Liver (tissue), 9 donors: ENCODE measurements around the gene CYLD. TPM values are rescaled to one million over a fixed set of nuclear protein-coding genes. Genes with fewer than 3 reads are reported as not detected.

ENCODE experiments used
- DNase-seq: peaks from one replicate; pipeline ENCODE4 v3.0.0-alpha.2; 2017; ENCODE audit warnings: low spot score
- H3K27ac ChIP-seq, 2 donors: one replicate each; pipeline ENCODE4 v1.7.0; 2013; ENCODE audit warnings: inconsistent platforms in 2 of 2, low read length in 2 of 2, control low read depth in 1 of 2, low read depth in 1 of 2, mild to moderate bottlenecking in 1 of 2
- H3K27me3 ChIP-seq, 4 donors: one replicate each; pipeline versions ENCODE4 v1.6.1 to v1.7.0; 2013; ENCODE audit warnings: low read length in 3 of 4, inconsistent platforms in 1 of 4, mild to moderate bottlenecking in 1 of 4, moderate library complexity in 1 of 4; ENCODE audit not compliant: control insufficient read depth in 4 of 4, insufficient read depth in 4 of 4
- H3K36me3 ChIP-seq, 4 donors: one replicate each; pipeline versions ENCODE4 v1.6.1 to v1.7.0; 2013; ENCODE audit warnings: low read length in 3 of 4, mild to moderate bottlenecking in 3 of 4, low read depth in 1 of 4, moderate library complexity in 1 of 4; ENCODE audit not compliant: control insufficient read depth in 4 of 4, insufficient read depth in 3 of 4
- H3K4me1 ChIP-seq, 4 donors: one replicate each; pipeline versions ENCODE4 v1.6.1 to v1.7.0; 2013; ENCODE audit warnings: low read length in 3 of 4, mild to moderate bottlenecking in 3 of 4, moderate library complexity in 1 of 4; ENCODE audit not compliant: control insufficient read depth in 4 of 4, insufficient read depth in 4 of 4
- H3K4me3 ChIP-seq, 3 donors: one replicate each; pipeline versions ENCODE4 v1.6.1 to v1.7.0; 2013; ENCODE audit warnings: low read length in 3 of 3, control low read depth in 1 of 3, low read depth in 1 of 3, mild to moderate bottlenecking in 1 of 3
- H3K9ac ChIP-seq, 2 donors: one replicate each; pipeline ENCODE4 v1.7.0; 2013; ENCODE audit warnings: low read length in 2 of 2, mild to moderate bottlenecking in 2 of 2, moderate library complexity in 2 of 2, control low read depth in 1 of 2, low read depth in 1 of 2
- H3K9me3 ChIP-seq, 4 donors: one replicate each; pipeline versions ENCODE4 v1.6.1 to v1.7.0; 2013; ENCODE audit warnings: low read length in 3 of 4; ENCODE audit not compliant: control insufficient read depth in 4 of 4
- EGR1 ChIP-seq, 2 donors: IDR thresholded peaks; 2 replicates each; pipeline ENCODE4 v1.6.1; 2016 to 2018; ENCODE audit warnings: antibody characterized with exemption in 2 of 2, low read depth in 2 of 2
- FOXA1 ChIP-seq: IDR thresholded peaks from 2 replicates; pipeline ENCODE4 v1.6.1; 2016; ENCODE audit warnings: antibody characterized with exemption
- FOXA2 ChIP-seq: IDR thresholded peaks from 2 replicates; pipeline ENCODE4 v1.6.1; 2016; ENCODE audit warnings: antibody characterized with exemption
- GABPA ChIP-seq, 2 donors: IDR thresholded peaks in 1 of 2; conservative IDR thresholded peaks in 1 of 2; 2 replicates each; pipeline ENCODE4 v1.6.1; 2016; ENCODE audit warnings: antibody characterized with exemption in 2 of 2, mild to moderate bottlenecking in 1 of 2, moderate library complexity in 1 of 2
- HNF4A ChIP-seq, 2 donors: conservative IDR thresholded peaks; 2 replicates each; pipeline ENCODE4 v1.6.1; 2016; ENCODE audit warnings: antibody characterized with exemption in 2 of 2, mild to moderate bottlenecking in 2 of 2
- HNF4G ChIP-seq: IDR thresholded peaks from 2 replicates; pipeline ENCODE4 v1.6.1; 2016; ENCODE audit warnings: antibody characterized with exemption
- JUND ChIP-seq, 2 donors: IDR thresholded peaks; 2 replicates each; pipeline ENCODE4 v1.6.1; 2016; ENCODE audit warnings: antibody characterized with exemption in 2 of 2
- REST ChIP-seq: IDR thresholded peaks from 2 replicates; pipeline ENCODE4 v1.6.1; 2016; ENCODE audit warnings: antibody characterized with exemption, mild to moderate bottlenecking
- RXRA ChIP-seq, 2 donors: IDR thresholded peaks; 2 replicates each; pipeline ENCODE4 v1.6.1; 2017 to 2018; ENCODE audit warnings: antibody characterized with exemption in 2 of 2, mild to moderate bottlenecking in 1 of 2
- SP1 ChIP-seq: IDR thresholded peaks from 2 replicates; pipeline ENCODE4 v1.6.1; 2018; ENCODE audit warnings: antibody characterized with exemption, mild to moderate bottlenecking
- TAF1 ChIP-seq: conservative IDR thresholded peaks from 2 replicates; pipeline ENCODE4 v1.6.1; 2016; ENCODE audit warnings: antibody characterized with exemption, mild to moderate bottlenecking
- YY1 ChIP-seq: IDR thresholded peaks from 2 replicates; pipeline ENCODE4 v1.6.1; 2016; ENCODE audit warnings: antibody characterized with exemption, mild to moderate bottlenecking
- WGBS: extraction: QIAGEN DNeasy Blood & Tissue Kit; methylation state at CpG from one replicate; pipeline ENCODE4 v1.1.7; 2013; 5-methylcytosine and 5-hydroxymethylcytosine counted together
- polyA plus RNA-seq, 2 donors: library from polyadenylated mRNA; stranded (reverse) in 1 of 2; unstranded in 1 of 2; fragments of 200-250 nt in 1 of 2; fragments of >200 nt in 1 of 2; fragmentation: Nextera tagmentation in 1 of 2; extraction: Ambion mirVana in 1 of 2; gene quantifications; one replicate each; pipeline versions ENCODE4 v1.2.1 to v1.2.3, GENCODE V29; 2013 to 2015
- total RNA-seq, 2 donors: library from RNA; depleted of rRNA; stranded (reverse); fragments of >200 nt; gene quantifications; one replicate each; pipeline ENCODE4 v1.2.3, GENCODE V29; 2014
- TF ChIP-seq, protein P1 (sequence below): IDR thresholded peaks from 2 replicates; pipeline ENCODE4 v1.6.1; 2016; ENCODE audit warnings: antibody characterized with exemption
- TF ChIP-seq, protein P2 (sequence below): fragments of 150-350 bp; IDR thresholded peaks from 2 replicates; pipeline ENCODE4 v1.5.1; 2017; ENCODE audit warnings: improper control_type of control experiment, low read depth, low read length; ENCODE audit not compliant: missing input control
- TF ChIP-seq, protein P3 (sequence below): IDR thresholded peaks from 2 replicates; pipeline ENCODE4 v1.6.1; 2016; ENCODE audit warnings: antibody characterized with exemption
- donor health status: healthy.
- donor health status: healthy.
- donor health status: healthy.
- donor health status: healthy.
- donor health status: healthy.

The CYLD gene
- total and polyA plus RNA-seq, 4 donors: 8.2 to 42.7 (median 13.8) TPM

- TF ChIP-seq REST (no peak), SP1 (no peak), RXRA (IDR thresholded peaks at IDR 0.05) (no peak)
Measured at GRCh38 chr16:50801036-50801435, 59.1 kb downstream of the CYLD start (continued).

- WGBS: 93% methylated on average over 6 of the region's 6 CpGs
- Histone ChIP-seq H3K27ac (no peak overlapping the region), H3K4me3 (no peak overlapping the region), H3K9me3 (no peaks in the 10 kb centered on the region), H3K27me3 (no peaks in the 10 kb centered on the region), H3K36me3 (peaks cover 2 to 15% (median 9%) of the 10 kb centered on the region in 4 donors), H3K9ac (no peak overlapping the region), H3K4me1 (peaks cover 0 to 17% (median 8%) of the 10 kb centered on the region in 4 donors)
- no peak for DNase-seq
- TF ChIP-seq YY1: no peak
- no peak for TF ChIP-seq EGR1 (IDR thresholded peaks at IDR 0.05; ENCODE audit: low read depth in 2 of 2)
- no peak for TF ChIP-seq FOXA1
- TF ChIP-seq, protein P1, sequence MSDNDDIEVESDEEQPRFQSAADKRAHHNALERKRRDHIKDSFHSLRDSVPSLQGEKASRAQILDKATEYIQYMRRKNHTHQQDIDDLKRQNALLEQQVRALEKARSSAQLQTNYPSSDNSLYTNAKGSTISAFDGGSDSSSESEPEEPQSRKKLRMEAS: no peak
- TF ChIP-seq TAF1: no peak
- no peak for TF ChIP-seq HNF4G
- TF ChIP-seq, protein P2, sequence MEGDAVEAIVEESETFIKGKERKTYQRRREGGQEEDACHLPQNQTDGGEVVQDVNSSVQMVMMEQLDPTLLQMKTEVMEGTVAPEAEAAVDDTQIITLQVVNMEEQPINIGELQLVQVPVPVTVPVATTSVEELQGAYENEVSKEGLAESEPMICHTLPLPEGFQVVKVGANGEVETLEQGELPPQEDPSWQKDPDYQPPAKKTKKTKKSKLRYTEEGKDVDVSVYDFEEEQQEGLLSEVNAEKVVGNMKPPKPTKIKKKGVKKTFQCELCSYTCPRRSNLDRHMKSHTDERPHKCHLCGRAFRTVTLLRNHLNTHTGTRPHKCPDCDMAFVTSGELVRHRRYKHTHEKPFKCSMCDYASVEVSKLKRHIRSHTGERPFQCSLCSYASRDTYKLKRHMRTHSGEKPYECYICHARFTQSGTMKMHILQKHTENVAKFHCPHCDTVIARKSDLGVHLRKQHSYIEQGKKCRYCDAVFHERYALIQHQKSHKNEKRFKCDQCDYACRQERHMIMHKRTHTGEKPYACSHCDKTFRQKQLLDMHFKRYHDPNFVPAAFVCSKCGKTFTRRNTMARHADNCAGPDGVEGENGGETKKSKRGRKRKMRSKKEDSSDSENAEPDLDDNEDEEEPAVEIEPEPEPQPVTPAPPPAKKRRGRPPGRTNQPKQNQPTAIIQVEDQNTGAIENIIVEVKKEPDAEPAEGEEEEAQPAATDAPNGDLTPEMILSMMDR: no peak
- TF ChIP-seq, protein P3, sequence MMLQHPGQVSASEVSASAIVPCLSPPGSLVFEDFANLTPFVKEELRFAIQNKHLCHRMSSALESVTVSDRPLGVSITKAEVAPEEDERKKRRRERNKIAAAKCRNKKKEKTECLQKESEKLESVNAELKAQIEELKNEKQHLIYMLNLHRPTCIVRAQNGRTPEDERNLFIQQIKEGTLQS: no peak
- TF ChIP-seq JUND (IDR thresholded peaks at IDR 0.05): no peak
- TF ChIP-seq FOXA2: no peak
- TF ChIP-seq SP1: no peak
- TF ChIP-seq GABPA (IDR thresholded peaks at IDR 0.05 in 1 of 2, conservative IDR thresholded peaks at IDR 0.05 in 1 of 2): no peak
- no peak for TF ChIP-seq REST
- no peak for TF ChIP-seq HNF4A (conservative IDR thresholded peaks at IDR 0.05)
Measured at GRCh38 chr16:50802000-50802399, 60.1 kb downstream of the CYLD start.
